SJCRH30 (cell line): ENCODE results near the gene ECE2. TPM values are rescaled to one million over a fixed set of nuclear protein-coding genes. Genes with fewer than 3 reads are reported as not detected.
A peak's percentile ranks its signal among the peaks of the same experiment; 100 is the strongest.

Experiments used
- DNase-seq, 2 experiments: peaks; one replicate each; pipeline ENCODE4 v3.0.0-alpha.2; 2015 to 2020
- H3K27ac ChIP-seq: fragments of 250-450 bp; sonication (Bioruptor Pico); 2 replicates; pipeline ENCODE4 v1.5.1; 2020; ENCODE audit warnings: mild to moderate bottlenecking, moderate library complexity
- H3K27me3 ChIP-seq: fragments of 250-450 bp; sonication (Bioruptor Pico); 2 replicates; pipeline ENCODE4 v1.5.1; 2020; ENCODE audit warnings: mild to moderate bottlenecking, moderate library complexity
- H3K36me3 ChIP-seq: fragments of 250-450 bp; sonication (Bioruptor Pico); 2 replicates; pipeline ENCODE4 v1.5.1; 2020; ENCODE audit warnings: mild to moderate bottlenecking, moderate library complexity
- H3K4me1 ChIP-seq: fragments of 250-450 bp; sonication (Bioruptor Pico); 2 replicates; pipeline ENCODE4 v1.5.1; 2020; ENCODE audit warnings: mild to moderate bottlenecking, moderate library complexity
- H3K4me3 ChIP-seq: fragments of 250-450 bp; sonication (Bioruptor Pico); 2 replicates; pipeline ENCODE4 v1.5.1; 2020; ENCODE audit warnings: mild to moderate bottlenecking, moderate library complexity
- H3K9me3 ChIP-seq: fragments of 250-450 bp; sonication (Bioruptor Pico); replicated peaks from 2 replicates; pipeline ENCODE4 v1.5.1; 2020; ENCODE audit warnings: mild to moderate bottlenecking, moderate library complexity
- total RNA-seq: library from RNA; depleted of rRNA; stranded (reverse); fragments of >200 nt; shearing (Covaris generic); gene quantifications from 2 replicates; pipeline ENCODE4 v1.2.3, GENCODE V29; 2014

ECE2 gene
- total RNA-seq, 1 experiment from 2014 or later = not detected

DNA sequence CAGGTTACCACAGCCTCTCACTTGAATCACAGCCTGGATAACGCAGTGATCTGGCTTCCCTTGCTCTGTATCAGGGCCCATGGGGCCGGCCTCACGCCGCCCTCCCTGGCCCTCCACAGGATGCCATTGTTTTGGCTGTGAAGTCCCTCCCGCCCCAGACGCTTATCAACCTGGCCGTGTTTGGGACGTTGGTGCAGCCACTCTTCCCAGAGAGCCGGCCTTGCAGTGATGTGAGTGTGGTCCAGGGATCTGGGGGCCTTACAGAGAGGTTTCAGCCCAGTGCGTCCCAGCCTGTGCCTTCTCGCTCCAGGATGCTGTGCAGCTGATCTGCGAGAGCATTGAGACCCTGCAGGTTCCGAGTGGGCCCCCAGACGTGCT lies 39.8 kb upstream of the ECE2 start:
- Histone ChIP-seq H3K4me1 (peaks cover 17% of the 10 kb centered on the region), H3K9me3 (no peaks in the 10 kb centered on the region), H3K36me3 (no peaks in the 10 kb centered on the region), H3K27ac (no peak overlapping the region), H3K27me3 (no peaks in the 10 kb centered on the region), H3K4me3 (no peak overlapping the region)
- DNase-seq = no peak

DNA sequence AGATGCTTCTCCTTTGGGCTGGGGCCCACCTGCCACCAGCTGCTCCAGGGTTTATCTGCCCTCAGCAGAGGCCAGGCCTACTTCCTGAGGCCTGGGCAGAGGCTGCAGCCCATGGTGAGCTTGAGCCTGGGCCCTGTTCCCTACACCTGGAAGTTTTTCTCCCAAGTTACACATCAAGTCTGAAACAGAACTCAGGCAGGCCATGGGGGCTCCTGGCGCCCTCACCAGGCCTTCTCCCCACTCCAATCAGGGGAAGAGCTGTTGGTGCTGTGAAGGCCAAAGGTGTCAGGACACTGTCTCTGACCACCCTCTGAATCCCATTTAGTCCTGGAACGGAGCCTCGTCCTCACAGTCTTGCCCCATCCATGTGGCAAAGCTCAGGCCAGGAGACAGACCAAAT lies 39.2 kb upstream of the ECE2 start:
- Histone ChIP-seq H3K4me1 (peaks cover 17% of the 10 kb centered on the region), H3K9me3 (no peaks in the 10 kb centered on the region), H3K27me3 (no peaks in the 10 kb centered on the region), H3K27ac (no peak overlapping the region), H3K4me3 (no peak overlapping the region), H3K36me3 (no peaks in the 10 kb centered on the region)
- no peak for DNase-seq

DNA sequence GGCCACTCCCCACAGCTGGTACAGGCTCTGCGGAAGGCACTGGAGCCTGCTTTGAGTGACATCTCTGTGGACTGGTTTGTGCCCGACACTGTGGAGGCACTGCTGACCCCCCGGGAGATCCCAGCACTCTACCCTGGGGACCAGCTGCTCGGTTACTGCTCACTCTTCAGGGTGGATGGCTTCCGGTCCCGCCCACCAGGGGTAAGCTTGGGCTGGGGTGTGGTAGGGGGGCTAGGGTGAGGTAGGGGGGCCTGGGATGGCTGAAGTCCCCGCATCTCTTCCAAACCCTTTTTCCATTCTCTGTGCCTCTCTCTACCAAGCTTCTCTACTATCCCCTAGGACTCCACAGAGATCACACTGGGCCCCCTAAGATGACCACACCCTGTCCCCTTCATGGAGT lies 38.6 kb upstream of the ECE2 start:
- DNase-seq = no peak
- Histone ChIP-seq H3K27ac (no peak overlapping the region), H3K36me3 (no peaks in the 10 kb centered on the region), H3K9me3 (no peaks in the 10 kb centered on the region), H3K4me3 (no peak overlapping the region), H3K4me1 (peaks cover 16% of the 10 kb centered on the region), H3K27me3 (no peaks in the 10 kb centered on the region)

DNA sequence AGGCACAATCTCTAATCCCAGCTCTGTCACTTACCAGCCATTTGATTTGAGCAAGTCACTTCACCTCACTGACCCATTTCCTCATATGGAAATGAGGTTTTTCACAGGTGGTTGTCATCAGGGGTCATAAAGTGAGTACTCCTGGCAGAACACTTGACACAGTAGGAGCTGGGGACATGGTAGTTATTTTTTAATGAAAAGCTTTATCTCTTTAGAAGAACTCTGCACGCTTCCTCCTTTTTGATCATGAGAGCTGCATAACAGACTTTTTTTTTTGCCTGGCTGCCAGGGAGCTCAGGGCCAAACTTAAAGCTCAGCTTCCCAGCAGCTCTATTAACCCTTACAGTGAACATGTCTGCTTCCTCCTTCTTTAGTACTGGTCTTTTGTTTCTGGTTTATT lies 38.0 kb upstream of the ECE2 start:
- no peak for DNase-seq
- Histone ChIP-seq H3K27me3 (no peaks in the 10 kb centered on the region), H3K36me3 (no peaks in the 10 kb centered on the region), H3K9me3 (no peaks in the 10 kb centered on the region), H3K4me1 (peaks cover 13% of the 10 kb centered on the region), H3K4me3 (no peak overlapping the region), H3K27ac (no peak overlapping the region)

- no peak overlapping the region for H3K27ac ChIP-seq
- H3K4me3 ChIP-seq = no peak overlapping the region
- peaks cover 13% of the 10 kb centered on the region for H3K4me1 ChIP-seq
- no peak for DNase-seq
- no peaks in the 10 kb centered on the region for H3K9me3 ChIP-seq
- H3K27me3 ChIP-seq = no peaks in the 10 kb centered on the region
- H3K36me3 ChIP-seq = 0 out of 2 replicates have a peak, but pooled peaks cover 4% of the 10 kb centered on the region
Observed at GRCh38 chr3:184238246-184238818, 37.5 kb upstream of the ECE2 start.

DNA sequence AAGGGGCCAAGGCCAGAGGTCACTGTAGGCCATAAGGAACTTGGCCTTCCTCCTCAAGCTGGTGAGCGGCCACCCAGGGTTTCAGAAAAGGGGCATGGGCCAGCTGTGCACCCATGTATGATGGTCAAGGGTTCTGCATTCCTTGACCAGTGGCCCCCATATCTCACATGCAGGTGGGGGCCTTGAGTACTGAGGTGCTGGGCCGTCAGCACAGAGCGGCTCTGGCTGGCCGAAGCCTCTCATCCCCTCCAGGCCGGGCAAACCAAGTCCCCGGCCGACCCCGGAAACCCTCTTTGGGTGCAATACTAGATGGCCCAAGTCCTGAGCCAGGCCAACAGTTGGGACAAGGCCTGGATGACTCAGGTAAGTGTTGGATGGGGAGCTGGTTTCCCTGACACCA lies 36.6 kb upstream of the ECE2 start:
- no peak for DNase-seq
- Histone ChIP-seq H3K36me3 (0 out of 2 replicates have a peak, but pooled peaks cover 4% of the 10 kb centered on the region), H3K4me3 (no peak overlapping the region), H3K27me3 (no peaks in the 10 kb centered on the region), H3K27ac (no peak overlapping the region), H3K9me3 (no peaks in the 10 kb centered on the region), H3K4me1 (peaks cover 7% of the 10 kb centered on the region)

DNA sequence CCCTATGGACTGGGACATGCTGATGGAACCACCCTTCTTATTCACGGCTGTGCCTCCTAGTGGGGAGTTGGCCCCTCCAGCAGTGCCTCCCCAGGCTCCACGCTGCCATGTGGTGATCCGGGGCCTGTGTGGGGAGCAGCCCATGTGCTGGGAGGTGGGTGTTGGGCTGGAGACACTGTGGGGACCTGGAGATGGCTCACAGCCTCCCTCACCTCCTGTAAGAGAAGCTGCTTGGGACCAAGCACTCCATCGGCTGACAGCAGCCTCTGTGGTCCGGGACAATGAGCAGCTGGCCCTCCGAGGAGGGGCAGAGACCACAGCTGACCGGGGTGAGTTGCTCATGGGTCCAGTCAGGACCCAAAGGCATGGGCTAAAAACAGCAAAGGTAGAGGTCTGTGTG lies 36.1 kb upstream of the ECE2 start:
- H3K36me3 ChIP-seq = peaks cover 4% of the 10 kb centered on the region; the same call in 1 of the 2 replicates
- H3K4me1 ChIP-seq = peaks cover 3% of the 10 kb centered on the region
- no peaks in the 10 kb centered on the region for H3K27me3 ChIP-seq
- no peaks in the 10 kb centered on the region for H3K9me3 ChIP-seq
- no peak overlapping the region for H3K4me3 ChIP-seq
- DNase-seq = no peak
- H3K27ac ChIP-seq = no peak overlapping the region

GRCh38 chr3:184240384-184241140 lies 35.3 kb upstream of the ECE2 start:
- Histone ChIP-seq H3K4me1 (no peaks in the 10 kb centered on the region; the same call in 1 of the 2 replicates), H3K27me3 (no peaks in the 10 kb centered on the region), H3K9me3 (no peaks in the 10 kb centered on the region), H3K27ac (no peak overlapping the region), H3K36me3 (peaks cover 4% of the 10 kb centered on the region; the same call in 1 of the 2 replicates), H3K4me3 (no peak overlapping the region)
- peak; percentile 38 to 50 for DNase-seq

GRCh38 chr3:184241141-184241446 lies 34.7 kb upstream of the ECE2 start:
- Histone ChIP-seq H3K9me3 (no peaks in the 10 kb centered on the region), H3K4me1 (no peaks in the 10 kb centered on the region; the same call in 1 of the 2 replicates), H3K4me3 (no peak overlapping the region), H3K27me3 (no peaks in the 10 kb centered on the region), H3K27ac (no peak overlapping the region), H3K36me3 (peaks cover 4% of the 10 kb centered on the region; the same call in 1 of the 2 replicates)
- DNase-seq = no peak

- Histone ChIP-seq H3K36me3 (peaks cover 4% of the 10 kb centered on the region; the same call in 1 of the 2 replicates), H3K4me1 (no peaks in the 10 kb centered on the region; the same call in 1 of the 2 replicates), H3K9me3 (no peaks in the 10 kb centered on the region), H3K27me3 (no peaks in the 10 kb centered on the region), H3K4me3 (no peak overlapping the region), H3K27ac (no peak overlapping the region)
- peak in 1 of 2 experiments; percentile 23 for DNase-seq
Observed at GRCh38 chr3:184241447-184242296, 34.1 kb upstream of the ECE2 start.

DNA sequence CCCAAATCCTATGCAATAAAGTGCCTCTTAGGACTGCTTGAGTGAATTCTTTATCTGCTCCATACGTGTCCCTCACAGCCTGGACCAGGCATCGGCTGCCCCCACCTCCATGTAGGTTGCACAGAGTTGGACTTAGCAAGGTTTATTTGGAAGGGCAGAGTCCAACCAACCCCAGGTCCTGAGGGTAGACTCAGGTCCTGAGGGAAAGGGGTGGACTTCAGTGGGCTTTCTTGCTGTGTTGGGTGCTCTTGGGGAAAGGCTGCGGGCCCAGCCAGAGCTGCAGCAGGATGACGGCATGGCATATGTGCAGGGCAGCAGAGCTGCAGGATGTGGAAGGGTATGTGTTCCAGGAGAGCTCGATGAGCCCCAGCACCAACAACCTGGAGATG lies 33.5 kb upstream of the ECE2 start:
- no peak overlapping the region for H3K27ac ChIP-seq
- no peak for DNase-seq
- no peaks in the 10 kb centered on the region for H3K9me3 ChIP-seq
- H3K27me3 ChIP-seq = no peaks in the 10 kb centered on the region
- peaks cover 4% of the 10 kb centered on the region; the same call in 1 of the 2 replicates for H3K36me3 ChIP-seq
- no peaks in the 10 kb centered on the region for H3K4me1 ChIP-seq
- no peak overlapping the region for H3K4me3 ChIP-seq

DNA sequence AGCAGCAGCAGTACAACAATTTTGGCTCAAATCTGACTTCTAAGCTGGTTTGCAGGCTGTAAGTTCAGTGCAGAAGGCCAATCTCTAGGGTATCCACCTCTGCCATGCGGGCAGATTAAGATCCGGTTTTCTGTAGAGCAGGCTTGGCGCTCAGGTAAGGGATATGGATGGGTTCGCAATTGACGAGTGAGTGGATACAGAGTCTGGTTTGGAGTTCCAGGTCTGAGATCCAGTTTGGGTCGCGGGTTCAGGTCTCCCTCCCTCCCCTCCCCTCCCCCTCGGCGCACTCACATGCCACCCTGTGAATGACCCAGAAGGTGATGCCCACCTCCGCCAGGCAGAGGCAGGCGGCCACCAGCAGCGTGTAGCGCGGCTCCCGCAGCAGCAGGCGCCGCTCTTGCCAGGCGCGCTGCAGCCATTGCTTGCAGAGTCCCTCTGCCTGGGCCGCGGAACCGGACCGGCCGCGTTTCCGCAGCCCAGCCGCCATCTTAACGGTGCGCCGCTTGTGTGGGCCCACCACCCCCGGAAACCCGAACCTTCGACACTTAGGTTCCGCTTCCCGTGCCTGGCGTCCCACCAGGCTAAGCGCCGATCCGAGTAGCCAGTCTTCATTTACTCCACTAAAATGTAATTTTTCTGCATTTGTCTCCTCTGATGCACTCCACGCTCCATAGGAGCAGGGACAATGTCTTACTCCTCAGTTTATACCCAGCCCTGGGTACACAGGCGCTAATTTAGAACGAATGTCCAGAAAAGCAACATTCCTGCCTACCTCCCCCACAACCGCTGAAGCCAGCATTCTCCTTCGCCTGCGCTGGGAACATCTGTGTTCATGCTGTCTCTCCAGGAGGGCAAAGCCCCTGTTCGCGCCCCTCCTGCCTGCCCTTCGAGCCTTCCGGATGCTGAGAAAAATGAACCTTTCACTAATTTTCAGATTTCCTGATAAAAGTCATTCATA lies 27.1 kb upstream of the ECE2 start, which contains the start of gene ALG3:
Gene ALG3 (minus strand): TSS at position 509 of the 958 bp plus-strand sequence. CDS start 22 bp downstream, at position 487.
- peak within 1 kb of the TSS; percentile 88 for H3K4me3 ChIP-seq
- H3K27me3 ChIP-seq = no peaks in the 10 kb centered on the region
- peak within 1 kb of the TSS; percentile 73 for H3K27ac ChIP-seq
- no peaks in the 10 kb centered on the region for H3K9me3 ChIP-seq
- no peaks in the 10 kb centered on the region for H3K4me1 ChIP-seq
- peak; percentile 79 to 86 for DNase-seq
- H3K36me3 ChIP-seq = no peaks in the 10 kb centered on the region; the same call in 1 of the 2 replicates

DNA sequence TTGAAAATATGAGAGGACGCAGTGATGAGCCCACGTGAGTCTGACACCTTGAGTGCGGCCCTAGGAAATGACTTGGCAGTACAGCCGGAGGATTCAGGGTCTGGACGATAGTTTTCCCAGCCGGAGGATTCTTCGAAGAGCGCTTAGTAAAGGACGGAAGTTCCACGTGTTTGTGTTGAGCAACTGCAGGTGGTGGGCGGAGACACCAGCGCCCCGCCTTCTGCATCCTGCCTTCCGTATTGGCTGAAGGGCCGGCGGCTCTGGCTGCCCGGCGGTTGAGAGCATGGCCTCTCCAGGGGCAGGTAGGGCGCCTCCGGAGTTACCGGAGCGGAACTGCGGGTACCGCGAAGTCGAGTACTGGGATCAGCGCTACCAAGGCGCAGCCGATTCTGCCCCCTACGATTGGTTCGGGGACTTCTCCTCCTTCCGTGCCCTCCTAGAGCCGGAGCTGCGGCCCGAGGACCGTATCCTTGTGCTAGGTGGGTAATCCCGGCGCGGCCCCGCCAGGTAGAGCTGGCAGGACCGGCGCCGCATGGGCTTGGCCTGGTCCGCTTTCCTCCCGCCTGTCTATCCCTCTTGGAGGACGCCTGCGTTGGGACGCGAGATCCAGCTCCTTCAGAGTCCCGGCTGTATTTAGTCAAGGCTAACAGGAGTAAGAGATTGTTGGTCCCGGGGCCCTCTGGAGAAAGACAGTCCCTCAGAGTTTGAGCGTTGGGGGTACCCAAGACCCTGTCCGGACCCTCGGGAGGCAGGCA lies 26.2 kb upstream of the ECE2 start, which contains the start of gene EEF1AKMT4:
Gene EEF1AKMT4 (plus strand): TSS at position 261 of the 755 bp plus-strand sequence. CDS start 23 bp downstream, at position 284.
- Histone ChIP-seq H3K27me3 (no peaks in the 10 kb centered on the region), H3K36me3 (no peaks in the 10 kb centered on the region; the same call in 1 of the 2 replicates), H3K9me3 (no peaks in the 10 kb centered on the region), H3K4me3 (peak within 1 kb of the TSS; percentile 88), H3K4me1 (no peaks in the 10 kb centered on the region), H3K27ac (peak within 1 kb of the TSS; percentile 73)
- DNase-seq = peak; percentile 96 to 97
